ENCODE measurements around the gene DRAXIN.

DRAXIN gene

GRCh38 chr1:11767922-11768704, 76.6 kb downstream of the DRAXIN start:
- no peak for DNase-seq

DNA sequence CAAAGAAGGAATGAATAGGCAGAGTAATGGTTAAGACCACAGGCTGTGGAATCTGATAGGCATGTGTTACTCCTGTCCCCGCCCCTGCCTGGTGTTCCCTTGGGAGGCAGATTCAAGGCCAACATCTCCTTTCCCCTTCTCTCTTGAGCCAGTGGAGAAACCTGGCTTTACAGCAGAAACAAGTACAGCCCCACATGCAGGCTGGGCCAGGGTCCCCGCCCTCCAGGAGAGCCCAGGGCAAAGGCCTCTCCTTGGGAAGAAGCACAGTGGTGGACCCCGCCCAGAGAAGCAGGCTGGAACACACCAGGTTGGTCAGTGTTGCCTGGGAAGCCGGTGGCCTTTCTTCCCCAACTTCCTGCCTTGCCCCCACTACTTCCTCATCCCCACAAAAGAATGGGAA, 77.3 kb downstream of the DRAXIN start:
- DNase-seq = no peak

DNA sequence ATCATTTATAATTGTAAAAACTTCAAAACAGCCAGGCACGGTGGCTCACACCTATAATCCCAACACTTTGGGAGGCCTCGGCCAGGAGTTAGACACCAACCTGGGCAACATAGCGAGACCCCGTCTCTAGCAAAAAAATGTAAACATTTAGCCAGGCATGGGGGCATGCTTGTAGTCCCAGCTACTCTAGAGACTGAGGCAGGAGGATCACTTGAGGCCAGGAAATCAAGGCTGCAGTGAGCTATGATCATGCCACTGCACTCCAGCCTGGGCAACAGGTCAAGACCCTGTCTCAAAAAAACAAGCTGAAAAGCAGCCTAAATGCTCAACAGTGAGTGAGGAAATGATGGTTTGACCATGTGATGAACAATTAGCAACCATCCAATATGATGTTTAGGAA, 77.8 kb downstream of the DRAXIN start:
- DNase-seq = no peak

DNA sequence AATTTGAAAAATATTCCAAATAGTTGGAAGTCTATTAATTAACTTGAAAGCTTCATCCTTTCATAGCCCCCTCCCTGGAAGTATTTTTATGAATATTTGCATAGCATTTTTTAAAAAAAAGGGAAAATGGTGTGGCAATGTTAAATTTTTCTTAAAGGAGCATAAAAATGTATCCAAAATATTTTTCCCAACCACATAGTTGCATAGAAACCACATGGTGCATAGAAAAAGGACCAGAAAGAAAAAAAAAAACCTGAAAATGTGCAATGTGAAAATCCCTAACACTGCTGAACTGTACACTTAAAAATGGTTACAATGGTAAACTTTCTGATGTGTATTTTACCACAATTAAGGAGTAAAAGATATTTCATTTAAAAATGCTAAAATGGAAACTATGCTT, 78.5 kb downstream of the DRAXIN start:
- DNase-seq = no peak

DNA sequence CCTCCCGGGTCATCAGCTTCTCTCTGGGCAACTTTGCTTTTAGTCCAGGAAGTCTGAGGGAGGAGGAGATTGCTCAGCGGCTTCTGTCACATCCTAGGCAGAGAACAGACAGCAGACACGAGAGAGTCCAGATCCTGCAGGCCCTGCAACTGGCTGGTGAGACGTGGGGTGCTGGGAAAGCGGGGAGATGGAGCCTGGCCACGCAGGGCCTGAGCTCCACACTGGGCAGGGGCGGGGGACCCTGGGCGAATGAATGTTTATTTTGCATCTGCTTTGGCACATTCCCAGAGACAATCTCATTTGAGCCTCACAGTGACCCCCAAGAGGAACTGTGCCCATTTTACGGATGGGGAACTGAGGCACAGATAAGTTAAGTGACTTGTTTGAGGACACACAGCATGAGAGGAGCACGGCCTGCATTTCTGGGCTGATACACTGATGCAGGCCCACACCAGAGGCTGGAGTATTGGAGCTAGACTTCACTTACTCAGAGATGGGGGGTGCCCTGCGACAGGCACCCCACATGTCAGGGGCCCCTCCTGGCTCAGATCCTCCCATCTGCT, 80.1 kb downstream of the DRAXIN start:
- DNase-seq = no peak

DNA sequence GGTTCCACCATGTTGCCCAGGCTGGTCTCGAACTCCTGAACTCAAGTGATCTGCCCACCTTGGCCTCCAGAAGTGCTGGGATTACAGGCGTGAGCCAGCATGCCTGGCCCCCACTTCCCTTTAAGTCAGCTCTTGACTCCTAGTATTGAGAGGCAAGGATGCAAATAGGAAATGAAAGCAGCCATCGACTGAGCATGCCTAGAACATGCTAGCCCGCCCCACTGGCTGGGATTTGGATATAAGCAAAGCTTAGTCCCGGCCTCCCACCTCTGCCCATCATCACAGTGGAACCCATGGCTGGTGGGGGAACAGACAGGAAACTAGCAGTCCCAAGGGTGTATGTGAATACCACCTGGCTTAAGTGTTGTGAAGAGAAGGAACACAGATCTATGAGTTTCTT, 80.9 kb downstream of the DRAXIN start:
- no peak for DNase-seq

- no peak for DNase-seq
Measured at GRCh38 chr1:11774753-11775152, 83.2 kb downstream of the DRAXIN start.
